Mesendoderm (in vitro differentiated cells): ENCODE measurements around the gene ZNF205.

Source experiments
- DNase-seq: peaks from one replicate; pipeline ENCODE4 v3.0.0; 2013
- H2AK5ac ChIP-seq: 2 replicates; pipeline ENCODE4 v1.6.1; 2013; ENCODE audit warnings: low read length, inconsistent platforms
- H2BK120ac ChIP-seq: 2 replicates; pipeline ENCODE4 v1.6.1; 2013; ENCODE audit warnings: low read depth, mild to moderate bottlenecking, low read length, moderate library complexity, mixed read lengths
- H2BK15ac ChIP-seq: replicated peaks from 2 replicates; pipeline ENCODE4 v1.6.1; 2013; ENCODE audit warnings: low read depth, mild to moderate bottlenecking, moderate library complexity
- H2BK5ac ChIP-seq: 2 replicates; pipeline ENCODE4 v1.6.1; 2013; ENCODE audit warnings: low read length, inconsistent platforms
- H3K18ac ChIP-seq: 2 replicates; pipeline ENCODE4 v1.6.1; 2013; ENCODE audit warnings: mild to moderate bottlenecking, low read length, mixed read lengths
- H3K23ac ChIP-seq: one replicate; pipeline ENCODE4 v1.6.1; 2013; ENCODE audit warnings: low read length
- H3K27ac ChIP-seq: 2 replicates; pipeline ENCODE4 v1.5.1; 2013; ENCODE audit warnings: low read depth, mild to moderate bottlenecking, inconsistent platforms, low read length, moderate library complexity
- H3K27me3 ChIP-seq: 2 replicates; pipeline ENCODE4 v1.6.1; 2013; ENCODE audit warnings: low read length, control low read depth, mild to moderate bottlenecking, inconsistent platforms; ENCODE audit not compliant: insufficient read depth, poor library complexity
- H3K36me3 ChIP-seq: 2 replicates; pipeline ENCODE4 v1.6.1; 2013; ENCODE audit warnings: low read length, inconsistent platforms; ENCODE audit not compliant: control insufficient read depth, insufficient read depth
- H3K4ac ChIP-seq: one replicate; pipeline ENCODE4 v1.6.1; 2013; ENCODE audit warnings: low read depth, mild to moderate bottlenecking, low read length, moderate library complexity
- H3K4me1 ChIP-seq: 2 replicates; pipeline ENCODE4 v1.6.1; 2013; ENCODE audit warnings: low read depth, low read length, inconsistent platforms; ENCODE audit not compliant: control insufficient read depth
- H3K4me2 ChIP-seq: 2 replicates; pipeline ENCODE4 v1.6.1; 2013; ENCODE audit warnings: low read length
- H3K4me3 ChIP-seq: 2 replicates; pipeline ENCODE4 v1.5.1; 2013; ENCODE audit warnings: mild to moderate bottlenecking, low read length
- H3K56ac ChIP-seq: one replicate; pipeline ENCODE4 v1.6.1; 2013; ENCODE audit warnings: low read length
- H3K79me1 ChIP-seq: 2 replicates; pipeline ENCODE4 v1.6.1; 2013; ENCODE audit warnings: low read length, inconsistent platforms
- H3K79me2 ChIP-seq: 2 replicates; pipeline ENCODE4 v1.6.1; 2013; ENCODE audit warnings: mild to moderate bottlenecking, low read length; ENCODE audit not compliant: control insufficient read depth, insufficient read depth
- H3K9ac ChIP-seq: 2 replicates; pipeline ENCODE4 v1.6.1; 2013; ENCODE audit warnings: low read length, inconsistent platforms
- H4K5ac ChIP-seq: one replicate; pipeline ENCODE4 v1.6.1; 2013; ENCODE audit warnings: low read length
- H4K8ac ChIP-seq: one replicate; pipeline ENCODE4 v1.6.1; 2013; ENCODE audit warnings: low read depth, mild to moderate bottlenecking, control low read depth, low read length, moderate library complexity
- WGBS: extraction: QIAGEN DNeasy Blood & Tissue Kit; methylation state at CpG from one replicate; pipeline ENCODE4 v1.1.7; 2013; ENCODE audit warnings: low lambda C conversion rate, missing lambda C conversion rate; ENCODE audit not compliant: insufficient coverage; ENCODE audit errors: extremely low coverage; 5-methylcytosine and 5-hydroxymethylcytosine counted together

ZNF205 gene

DNA sequence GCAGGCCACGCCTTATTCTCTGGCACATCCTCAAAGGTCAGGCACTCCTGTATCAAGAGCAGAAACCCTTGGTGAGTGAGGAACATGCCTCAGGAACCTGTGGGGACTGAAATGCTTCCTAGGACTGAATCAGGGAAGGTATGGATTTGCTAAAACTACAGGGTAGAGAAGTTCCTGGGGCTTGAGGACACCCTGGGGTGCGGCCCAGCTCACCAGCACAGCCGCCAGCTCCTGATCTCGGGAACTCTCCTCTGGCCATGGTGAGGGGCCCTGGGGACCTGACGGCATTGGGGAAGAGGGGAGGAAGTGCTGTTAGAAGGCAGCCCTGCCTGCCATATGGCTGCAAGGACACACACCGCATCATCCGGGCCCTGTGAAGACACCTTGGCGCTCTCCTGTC, 20.8 kb upstream of the ZNF205 start:
- H3K36me3 ChIP-seq = peaks cover 13% of the 10 kb centered on the region
- no peak overlapping the region for H3K18ac ChIP-seq

DNA sequence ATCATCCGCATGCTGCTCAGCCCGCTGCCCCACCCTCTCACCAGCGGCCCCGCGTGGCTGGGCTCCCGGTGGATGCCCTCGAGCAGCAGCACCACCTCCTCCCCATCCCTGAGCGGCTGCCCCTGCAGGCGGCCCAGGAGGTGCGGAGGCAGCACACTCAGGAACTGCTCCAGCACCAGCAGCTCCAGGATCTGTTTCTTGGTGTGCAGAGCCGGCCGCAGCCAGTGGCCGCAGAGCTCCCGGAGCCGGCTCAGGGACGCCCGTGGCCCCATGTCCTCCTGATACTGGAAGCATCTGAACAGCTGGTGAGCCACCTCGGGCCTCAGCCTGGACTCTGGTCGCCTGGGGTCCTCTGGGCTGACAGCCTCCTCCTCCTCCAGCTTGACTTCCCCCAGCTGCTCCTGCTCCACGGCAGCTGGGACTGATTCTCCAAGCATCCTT, 19.9 kb upstream of the ZNF205 start:
- H3K4me1 ChIP-seq = peaks cover 4% of the 10 kb centered on the region
- H3K56ac ChIP-seq = no peak overlapping the region
- no peak overlapping the region for H3K4me2 ChIP-seq
- no peak overlapping the region for H4K8ac ChIP-seq
- no peak overlapping the region for H3K27ac ChIP-seq
- H3K4ac ChIP-seq = no peak overlapping the region
- no peak overlapping the region for H3K18ac ChIP-seq
- peaks cover 4% of the 10 kb centered on the region for H3K79me1 ChIP-seq
- no peak overlapping the region for H4K5ac ChIP-seq
- H3K9ac ChIP-seq = no peak overlapping the region
- H3K23ac ChIP-seq = no peak overlapping the region
- H3K36me3 ChIP-seq = peaks cover 13% of the 10 kb centered on the region
- H2BK15ac ChIP-seq = no peak overlapping the region
- no peaks in the 10 kb centered on the region for H3K27me3 ChIP-seq
- no peak overlapping the region for H3K4me3 ChIP-seq
- no peak overlapping the region for H2BK5ac ChIP-seq
- H2BK120ac ChIP-seq = no peak overlapping the region
- peaks cover 21% of the 10 kb centered on the region for H3K79me2 ChIP-seq
- no peak overlapping the region for H2AK5ac ChIP-seq
- no peak for DNase-seq
- no CpG with 5 or more reads among the region's 20 CpGs for WGBS

More for the DNA sequence above, 20.8 kb upstream of the ZNF205 start:
- H3K4me1 ChIP-seq = peaks cover 2% of the 10 kb centered on the region
- no peak for DNase-seq
- no peak overlapping the region for H2AK5ac ChIP-seq
- no peak overlapping the region for H4K8ac ChIP-seq
- H3K79me2 ChIP-seq = peaks cover 12% of the 10 kb centered on the region
- H3K27me3 ChIP-seq = no peaks in the 10 kb centered on the region
- peaks cover 3% of the 10 kb centered on the region for H3K79me1 ChIP-seq
- H3K56ac ChIP-seq = no peak overlapping the region
- H2BK15ac ChIP-seq = no peak overlapping the region
- H3K27ac ChIP-seq = no peak overlapping the region
- no peak overlapping the region for H2BK5ac ChIP-seq
- no peak overlapping the region for H2BK120ac ChIP-seq
- WGBS = no CpG with 5 or more reads among the region's 8 CpGs
- H4K5ac ChIP-seq = no peak overlapping the region
- no peak overlapping the region for H3K4me3 ChIP-seq
- no peak overlapping the region for H3K4me2 ChIP-seq
- H3K9ac ChIP-seq = no peak overlapping the region
- no peak overlapping the region for H3K23ac ChIP-seq
- no peak overlapping the region for H3K4ac ChIP-seq

DNA sequence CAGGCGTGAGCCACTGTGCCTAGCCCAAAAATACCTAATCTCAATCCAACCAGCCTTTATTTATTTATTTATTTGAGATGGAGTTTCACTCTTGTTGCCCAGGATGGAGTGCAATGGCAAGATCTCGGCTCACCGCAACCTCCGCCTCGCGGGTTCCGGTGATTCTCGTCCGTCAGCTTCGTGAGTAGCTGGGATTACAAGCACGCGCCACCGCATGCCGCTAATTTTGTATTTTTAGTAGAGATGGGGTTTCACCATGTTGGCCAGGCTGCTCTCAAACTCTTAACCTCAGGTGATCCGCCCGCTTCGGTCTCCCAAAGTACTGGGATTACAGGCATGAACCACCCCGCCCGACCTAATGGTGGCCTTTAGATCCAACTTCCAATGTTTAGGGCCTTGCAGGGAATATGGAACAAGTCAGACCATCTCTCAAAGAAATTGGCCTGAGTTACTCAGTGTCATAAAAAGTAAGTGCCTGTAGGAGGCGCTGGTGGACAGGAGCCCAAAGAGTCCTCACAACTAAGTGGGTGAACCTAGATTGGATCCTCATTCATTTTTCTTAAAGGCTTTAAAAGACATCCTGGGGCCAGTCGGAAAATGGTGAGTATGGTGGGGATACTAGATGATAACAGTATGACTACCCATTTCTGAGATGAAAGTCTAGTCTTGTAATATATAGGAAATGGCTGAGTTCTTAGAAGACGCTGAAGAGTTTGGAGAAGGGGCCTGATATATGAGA, 17.9 kb upstream of the ZNF205 start:
- Histone ChIP-seq H3K79me2 (peaks cover 34% of the 10 kb centered on the region), H3K27me3 (no peaks in the 10 kb centered on the region), H3K23ac (no peak overlapping the region), H4K8ac (no peak overlapping the region), H3K27ac (no peak overlapping the region), H3K18ac (no peak overlapping the region), H2AK5ac (no peak overlapping the region), H3K4ac (no peak overlapping the region), H3K4me2 (no peak overlapping the region), H3K79me1 (peaks cover 7% of the 10 kb centered on the region), H3K4me3 (no peak overlapping the region), H2BK5ac (no peak overlapping the region), H3K36me3 (peaks cover 6% of the 10 kb centered on the region), H2BK15ac (no peak overlapping the region), H4K5ac (no peak overlapping the region), H3K9ac (no peak overlapping the region), H2BK120ac (no peak overlapping the region), H3K4me1 (peaks cover 8% of the 10 kb centered on the region), H3K56ac (no peak overlapping the region)
- peak; percentile 79 for DNase-seq
- no CpG with 5 or more reads among the region's 22 CpGs for WGBS

GRCh38 chr16:3095869-3096268, 16.5 kb upstream of the ZNF205 start:
- Histone ChIP-seq H3K23ac (no peak overlapping the region), H3K27me3 (no peaks in the 10 kb centered on the region), H2BK15ac (no peak overlapping the region), H3K79me2 (peaks cover 34% of the 10 kb centered on the region), H2BK120ac (no peak overlapping the region), H3K4ac (no peak overlapping the region), H3K56ac (no peak overlapping the region), H4K8ac (no peak overlapping the region), H3K36me3 (no peaks in the 10 kb centered on the region), H3K4me1 (peaks cover 12% of the 10 kb centered on the region), H3K4me2 (no peak overlapping the region), H3K18ac (no peak overlapping the region), H3K4me3 (no peak overlapping the region), H2AK5ac (no peak overlapping the region), H3K27ac (no peak overlapping the region), H4K5ac (no peak overlapping the region), H2BK5ac (no peak overlapping the region), H3K79me1 (peaks cover 7% of the 10 kb centered on the region), H3K9ac (no peak overlapping the region)
- peak; percentile 46 for DNase-seq
- WGBS = no CpG with 5 or more reads among the region's 4 CpGs

- H3K79me1 ChIP-seq = peaks cover 7% of the 10 kb centered on the region
- no peak overlapping the region for H4K5ac ChIP-seq
- H2BK5ac ChIP-seq = no peak overlapping the region
- WGBS = no CpG with 5 or more reads among the region's 6 CpGs
- H3K79me2 ChIP-seq = peaks cover 34% of the 10 kb centered on the region
- H3K18ac ChIP-seq = no peak overlapping the region
- peak; percentile 7 for DNase-seq
- H3K27ac ChIP-seq = no peak overlapping the region
- no peak overlapping the region for H4K8ac ChIP-seq
- H3K4me3 ChIP-seq = no peak overlapping the region
- no peak overlapping the region for H2AK5ac ChIP-seq
- no peak overlapping the region for H3K23ac ChIP-seq
- no peak overlapping the region for H2BK120ac ChIP-seq
- H3K36me3 ChIP-seq = no peaks in the 10 kb centered on the region
- H2BK15ac ChIP-seq = no peak overlapping the region
- peak overlapping the region; percentile 30 for H3K9ac ChIP-seq
- no peak overlapping the region for H3K4me2 ChIP-seq
- H3K27me3 ChIP-seq = no peaks in the 10 kb centered on the region
- H3K56ac ChIP-seq = peak overlapping the region; percentile 2
- H3K4ac ChIP-seq = no peak overlapping the region
- peaks cover 12% of the 10 kb centered on the region for H3K4me1 ChIP-seq
These were observed 16.0 kb upstream of the ZNF205 start for GRCh38 chr16:3096362-3096761.

DNA sequence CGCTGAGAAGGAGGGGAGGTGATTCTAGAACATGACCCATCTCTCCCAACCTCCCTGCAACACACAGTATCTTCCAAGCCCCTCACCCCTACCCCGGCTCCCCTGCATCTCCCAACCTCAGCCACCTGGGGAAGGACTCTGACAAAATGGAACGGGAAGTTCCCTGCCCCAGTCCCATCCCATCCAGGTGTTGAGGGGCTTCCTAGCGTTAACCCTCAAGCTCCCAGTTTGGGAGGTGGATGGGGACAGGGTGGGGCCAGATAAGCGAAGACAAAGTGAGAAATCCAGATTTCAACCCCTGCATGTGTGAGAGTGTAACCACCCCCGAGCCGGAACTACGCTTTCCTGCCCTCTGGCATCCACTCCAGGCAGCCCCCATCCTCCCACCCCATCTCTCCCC, 15.1 kb upstream of the ZNF205 start:
- H3K27me3 ChIP-seq = no peaks in the 10 kb centered on the region
- H2AK5ac ChIP-seq = peak overlapping the region; percentile 90
- WGBS = no CpG with 5 or more reads among the region's 8 CpGs
- peak overlapping the region; percentile 39 for H3K23ac ChIP-seq
- no peak overlapping the region for H3K4ac ChIP-seq
- H3K56ac ChIP-seq = peak overlapping the region; percentile 95
- H3K79me2 ChIP-seq = peaks cover 34% of the 10 kb centered on the region
- no peak overlapping the region for H2BK120ac ChIP-seq
- DNase-seq = peak; percentile 36
- H3K27ac ChIP-seq = no peak overlapping the region
- H3K18ac ChIP-seq = peak overlapping the region; percentile 12
- no peak overlapping the region for H4K5ac ChIP-seq
- no peak overlapping the region for H4K8ac ChIP-seq
- peak overlapping the region; percentile 49 for H3K4me3 ChIP-seq
- peaks cover 7% of the 10 kb centered on the region for H3K79me1 ChIP-seq
- peaks cover 12% of the 10 kb centered on the region for H3K4me1 ChIP-seq
- H2BK5ac ChIP-seq = peak overlapping the region; percentile 82
- no peaks in the 10 kb centered on the region for H3K36me3 ChIP-seq
- no peak overlapping the region for H2BK15ac ChIP-seq
- H3K9ac ChIP-seq = peak overlapping the region; percentile 96
- H3K4me2 ChIP-seq = peak overlapping the region; percentile 96
